H1 (cell line): Measurements from ENCODE around the gene SLC44A1. TPM values are rescaled to one million over a fixed set of nuclear protein-coding genes. Genes with fewer than 3 reads are reported as not detected.

ENCODE experiments used
- CTCF ChIA-PET: fragments of 300-600 bp; sonication (Branson Sonifier 250); formaldehyde crosslinking; loops from one replicate; lab custom pipeline; 2021; ENCODE audit not compliant: partially characterized antibody; lab: Charles Lee
- POLR2A ChIA-PET: fragments of 300-600 bp; sonication (Branson Sonifier 250); formaldehyde crosslinking; loops from one replicate; lab custom pipeline; 2021; ENCODE audit warnings: inconsistent platforms; ENCODE audit not compliant: partially characterized antibody; lab: Charles Lee
- DNase-seq, 2 experiments: peaks; one replicate each; pipeline versions ENCODE4 v3.0.0 to v3.0.0-alpha.2; 2010 to 2022; ENCODE audit warnings: low spot score in 2 of 2, low read depth in 1 of 2, mixed read lengths in 1 of 2
- FAIRE-seq: peaks from 2 replicates; lab custom pipeline; 2011; peaks lifted over from hg19 to GRCh38; lab: Jason Lieb, UNC
- H2AFZ ChIP-seq: 2 replicates; pipeline ENCODE4 v1.8.1; 2012; ENCODE audit warnings: low read length, inconsistent platforms
- H2AK5ac ChIP-seq: 2 replicates; pipeline ENCODE4 v1.6.1; 2013; ENCODE audit warnings: low read depth, low read length
- H2BK120ac ChIP-seq: replicated peaks from 2 replicates; pipeline ENCODE3; 2013; ENCODE audit warnings: low read depth, low read length, inconsistent platforms
- H2BK12ac ChIP-seq: 2 replicates; pipeline ENCODE4 v1.6.1; 2013; ENCODE audit warnings: low read depth, low read length
- H2BK15ac ChIP-seq: 2 replicates; pipeline ENCODE4 v1.6.1; 2013; ENCODE audit warnings: low read length
- H2BK20ac ChIP-seq: 2 replicates; pipeline ENCODE4 v1.6.1; 2013; ENCODE audit warnings: low read length
- H2BK5ac ChIP-seq: 2 replicates; pipeline ENCODE4 v1.6.1; 2013; ENCODE audit warnings: low read depth, low read length
- H3K14ac ChIP-seq: 2 replicates; pipeline ENCODE4 v1.6.1; 2013; ENCODE audit warnings: inconsistent platforms; ENCODE audit not compliant: insufficient read length
- H3K18ac ChIP-seq: 2 replicates; pipeline ENCODE4 v1.6.1; 2013; ENCODE audit warnings: low read length; ENCODE audit errors: extremely low read depth
- H3K23ac ChIP-seq: 2 replicates; pipeline ENCODE4 v1.6.1; 2013; ENCODE audit warnings: inconsistent platforms; ENCODE audit not compliant: insufficient read length
- H3K23me2 ChIP-seq: 2 replicates; pipeline ENCODE4 v1.6.1; 2013; ENCODE audit warnings: low read depth, low read length
- H3K27ac ChIP-seq: 2 replicates; pipeline ENCODE4 v1.6.1; 2011; ENCODE audit warnings: low read depth, low read length, inconsistent platforms
- H3K27me3 ChIP-seq, 4 experiments: replicated peaks in 1 of 4; 1 replicate in 1 of 4; 2 replicates in 3 of 4; pipeline versions ENCODE4 v1.6.1 to v1.8.1; 2011 to 2013; ENCODE audit warnings: low read length in 3 of 4, mild to moderate bottlenecking in 3 of 4, inconsistent platforms in 2 of 4, mixed read lengths in 2 of 4, moderate library complexity in 1 of 4; ENCODE audit not compliant: control insufficient read depth in 3 of 4, insufficient read depth in 3 of 4; ENCODE audit errors: extremely low read depth in 1 of 4
- H3K36me3 ChIP-seq, 4 experiments: 2 replicates each; pipeline versions ENCODE4 v1.6.1 to v1.8.1; 2011 to 2013; ENCODE audit warnings: mild to moderate bottlenecking in 4 of 4, low read length in 3 of 4, moderate library complexity in 2 of 4, control low read depth in 1 of 4, inconsistent platforms in 1 of 4; ENCODE audit not compliant: insufficient read depth in 4 of 4, control insufficient read depth in 2 of 4
- H3K4ac ChIP-seq: replicated peaks from 2 replicates; pipeline ENCODE3; 2013; ENCODE audit warnings: low read length, low read depth, mixed read lengths, inconsistent platforms; ENCODE audit not compliant: insufficient read length
- H3K4me1 ChIP-seq, 4 experiments: replicated peaks in 1 of 4; 1 replicate in 1 of 4; 2 replicates in 3 of 4; pipeline versions ENCODE4 v1.6.1 to v1.8.1; 2011 to 2013; ENCODE audit warnings: low read length in 3 of 4, inconsistent platforms in 2 of 4, mixed read lengths in 1 of 4; ENCODE audit not compliant: insufficient read depth in 4 of 4, control insufficient read depth in 3 of 4
- H3K4me2 ChIP-seq, 2 experiments: 2 replicates each; pipeline versions ENCODE4 v1.6.1 to v1.8.1; 2011 to 2013; ENCODE audit warnings: low read depth in 2 of 2, low read length in 2 of 2, control low read depth in 1 of 2, inconsistent platforms in 1 of 2, mild to moderate bottlenecking in 1 of 2; ENCODE audit not compliant: insufficient read depth in 1 of 2
- H3K4me3 ChIP-seq, 4 experiments: fragments of 200-600, 300-600 bp in 1 of 4; sonication (generic), shearing (Covaris generic), sonication (Bioruptor Twin) in 1 of 4; 2 replicates each; pipeline versions ENCODE4 v1.5.1 to v1.8.1; 2011 to 2016; ENCODE audit warnings: low read length in 4 of 4, low read depth in 3 of 4, control low read depth in 2 of 4, inconsistent platforms in 2 of 4, mild to moderate bottlenecking in 2 of 4, mixed read lengths in 1 of 4, moderate library complexity in 1 of 4; ENCODE audit not compliant: insufficient read depth in 2 of 4; ENCODE audit errors: extremely low read depth in 1 of 4
- H3K56ac ChIP-seq: replicated peaks from 2 replicates; pipeline ENCODE3; 2013; ENCODE audit warnings: low read depth, mild to moderate bottlenecking, mixed read lengths, low read length, inconsistent platforms; ENCODE audit not compliant: insufficient read length
- H3K79me1 ChIP-seq: 2 replicates; pipeline ENCODE4 v1.6.1; 2013; ENCODE audit warnings: low read depth, low read length, control low read depth
- H3K79me2 ChIP-seq, 2 experiments: 2 replicates each; pipeline versions ENCODE4 v1.6.1 to v1.8.1; 2012 to 2013; ENCODE audit warnings: low read length in 2 of 2, mild to moderate bottlenecking in 2 of 2, inconsistent platforms in 1 of 2; ENCODE audit not compliant: insufficient read depth in 2 of 2, control insufficient read depth in 1 of 2
- H3K9ac ChIP-seq, 4 experiments: replicated peaks in 1 of 4; 1 replicate in 1 of 4; 2 replicates in 3 of 4; pipeline versions ENCODE4 v1.6.1 to v1.8.1; 2011 to 2013; ENCODE audit warnings: low read depth in 3 of 4, low read length in 3 of 4, control low read depth in 2 of 4, mild to moderate bottlenecking in 2 of 4, moderate library complexity in 2 of 4, inconsistent platforms in 1 of 4; ENCODE audit errors: extremely low read depth in 1 of 4
- H3K9me3 ChIP-seq, 2 experiments: 2 replicates each; pipeline versions ENCODE4 v1.6.1 to v1.8.1; 2012 to 2013; ENCODE audit warnings: mild to moderate bottlenecking in 2 of 2, moderate library complexity in 2 of 2, control low read depth in 1 of 2, inconsistent platforms in 1 of 2, low read depth in 1 of 2, low read length in 1 of 2, mixed read lengths in 1 of 2; ENCODE audit not compliant: insufficient read depth in 2 of 2
- H4K20me1 ChIP-seq, 2 experiments: replicated peaks in 1 of 2; 2 replicates each; pipeline versions ENCODE3 to v1.8.1; 2011 to 2013; ENCODE audit warnings: inconsistent platforms in 2 of 2, low read length in 2 of 2, mild to moderate bottlenecking in 1 of 2; ENCODE audit not compliant: insufficient read depth in 2 of 2, control insufficient read depth in 1 of 2
- H4K5ac ChIP-seq: 2 replicates; pipeline ENCODE4 v1.6.1; 2013; ENCODE audit warnings: low read length, low read depth, mixed read lengths, inconsistent platforms; ENCODE audit not compliant: insufficient read length
- H4K8ac ChIP-seq: 2 replicates; pipeline ENCODE4 v1.8.0; 2013; ENCODE audit warnings: mild to moderate bottlenecking, moderate library complexity, low read length, inconsistent platforms; ENCODE audit not compliant: insufficient read depth; ENCODE audit errors: extremely low read depth
- H4K91ac ChIP-seq: replicated peaks from 2 replicates; pipeline ENCODE3; 2013; ENCODE audit warnings: low read length, mixed read lengths, inconsistent platforms; ENCODE audit not compliant: insufficient read length
- CBX5 ChIP-seq: fragments of 300-800, 300-1000 bp; sonication (generic); IDR thresholded peaks from 2 replicates; pipeline ENCODE4 v1.7.1; 2016; ENCODE audit warnings: antibody characterized with exemption, low read length, low read depth
- CEBPB ChIP-seq: IDR thresholded peaks from 2 replicates; pipeline ENCODE4 v1.6.1; 2012; ENCODE audit warnings: low read depth, low read length
- CTCF ChIP-seq, 3 experiments: IDR thresholded peaks; 1 replicate in 2 of 3; 2 replicates in 1 of 3; pipeline versions ENCODE4 v1.5.1 to v1.6.1; 2011; ENCODE audit warnings: low read length in 3 of 3, mild to moderate bottlenecking in 3 of 3, inconsistent platforms in 2 of 3, low read depth in 1 of 3, moderate library complexity in 1 of 3; ENCODE audit not compliant: insufficient read depth in 1 of 3; ENCODE audit errors: control extremely low read depth in 1 of 3
- KDM4A ChIP-seq: IDR thresholded peaks from one replicate; pipeline ENCODE4 v1.7.1; 2012; ENCODE audit warnings: low read depth, mild to moderate bottlenecking, moderate library complexity, low read length, inconsistent platforms; ENCODE audit not compliant: severe bottlenecking
- MAFK ChIP-seq: IDR thresholded peaks from 2 replicates; pipeline ENCODE4 v1.6.1; 2012; ENCODE audit warnings: low read depth, mild to moderate bottlenecking, improper control_type of control experiment, low read length
- POU5F1 ChIP-seq: IDR thresholded peaks from 2 replicates; pipeline ENCODE4 v1.6.1; 2011; ENCODE audit warnings: low read depth, mild to moderate bottlenecking, low read length, moderate library complexity
- RFX5 ChIP-seq: IDR thresholded peaks from 2 replicates; pipeline ENCODE4 v1.6.1; 2011; ENCODE audit warnings: low read depth, low read length, improper control_type of control experiment, borderline replicate concordance
- SP2 ChIP-seq: IDR thresholded peaks from 2 replicates; pipeline ENCODE4 v1.6.1; 2012; ENCODE audit warnings: mild to moderate bottlenecking, low read length, inconsistent platforms
- SP4 ChIP-seq: IDR thresholded peaks from 2 replicates; pipeline ENCODE4 v1.6.1; 2012; ENCODE audit warnings: low read length, inconsistent platforms
- WGBS, 2 experiments: shearing (Covaris generic) in 1 of 2; methylation state at CpG; one replicate each; pipeline versions ENCODE4 v1.1.6 to v1.1.7; 2013 to 2015; ENCODE audit warnings: low lambda C conversion rate in 2 of 2, mixed read lengths in 2 of 2, inconsistent platforms in 1 of 2, low coverage in 1 of 2, missing lambda C conversion rate in 1 of 2; ENCODE audit not compliant: insufficient replicate concordance in 2 of 2, insufficient coverage in 1 of 2, insufficient read length in 1 of 2; ENCODE audit errors: extremely low coverage in 1 of 2, missing lambda C conversion rate in 1 of 2; 5-methylcytosine and 5-hydroxymethylcytosine counted together
- polyA plus RNA-seq, 7 experiments: library from polyadenylated mRNA; depleted of rRNA in 3 of 7; stranded (reverse) in 5 of 7; unstranded in 2 of 7; fragments of >200 nt in 5 of 7; fragments of 200-250 nt in 2 of 7; gene quantifications; 1 replicate in 5 of 7; 2 replicates in 1 of 7; 4 replicates in 1 of 7; pipeline versions ENCODE4 v1.2.1 to v1.2.3, GENCODE V29; 2011 to 2013; ENCODE audit warnings: missing spikeins in 2 of 7, mixed read lengths in 2 of 7
- total RNA-seq: library from RNA; stranded (reverse); fragmentation: NEBNext Ultra II Directional; extraction: Animal tissue kit (Norgen Biotek cat#: 25700); gene quantifications from 2 replicates; pipeline ENCODE4 v1.2.1, GENCODE V29; 2021

The SLC44A1 gene
- total and polyA plus RNA-seq, 2 of the 8 experiments (the other 6 are each of a cell fraction or from before 2014, with no cell fraction given), result 30.5 to 71.2 TPM

- H3K23me2 ChIP-seq, result peaks cover 2% of the 10 kb centered on the region; the same call in 1 of the 2 replicates
- H2BK5ac ChIP-seq, result no peak overlapping the region
- H3K79me1 ChIP-seq, result 0 out of 2 replicates have a peak, but pooled peaks cover 2% of the 10 kb centered on the region
- no peak overlapping the region for H4K8ac ChIP-seq
- no peak overlapping the region for H3K27ac ChIP-seq
- CTCF ChIA-PET, result interaction anchor here (0.7 to 1.3 kb wide), 6 partner anchors 14 to 848 kb away, joined by 3 read pairs; partner anchors contain the start of gene SLC44A1
- H3K4ac ChIP-seq, result no peak overlapping the region
- no peak overlapping the region for H3K23ac ChIP-seq
- no peak overlapping the region for H3K18ac ChIP-seq
- FAIRE-seq (no peak), DNase-seq (no peak)
- no peak overlapping the region for H2BK12ac ChIP-seq
- peaks cover 0 to 10% (median 0%) of the 10 kb centered on the region in 4 experiments; a peak in 3 of 8 replicates for H3K36me3 ChIP-seq
- H3K9me3 ChIP-seq, result no peaks in the 10 kb centered on the region
- 83% methylated on average over 3 of the region's 3 CpGs; no CpG with 5 or more reads in 1 of the 2 experiments for WGBS, 2 experiments
- TF ChIP-seq KDM4A (no peak), SP4 (no peak), MAFK (no peak), RFX5 (no peak), CEBPB (no peak), CTCF (IDR thresholded peaks at IDR 0.05; ENCODE audit: control extremely low read depth in 1 of 3, insufficient read depth in 1 of 3, low read depth in 1 of 3, low read length in 3 of 3) (no peak), CBX5 (no peak), SP2 (no peak), POU5F1 (no peak)
- no peaks in the 10 kb centered on the region for H3K27me3 ChIP-seq
- no peak overlapping the region for H3K4me3 ChIP-seq
- no peak overlapping the region for H4K5ac ChIP-seq
- no peak overlapping the region for H2BK20ac ChIP-seq
- H3K14ac ChIP-seq, result no peak overlapping the region
- no peak overlapping the region for H4K91ac ChIP-seq
- no peak overlapping the region for H2AK5ac ChIP-seq
- POLR2A ChIA-PET, result interaction anchor here (1.0 kb wide), 1 partner anchor 111 kb away, joined by 3 read pairs; no protein-coding TSS in a partner anchor
- no peak overlapping the region for H2BK15ac ChIP-seq
- no peak overlapping the region for H3K56ac ChIP-seq
- no peak overlapping the region for H3K4me2 ChIP-seq
- no peaks in the 10 kb centered on the region for H3K79me2 ChIP-seq
- no peaks in the 10 kb centered on the region for H4K20me1 ChIP-seq
- H3K9ac ChIP-seq, result no peak overlapping the region
- H3K4me1 ChIP-seq, result no peaks in the 10 kb centered on the region
- no peak overlapping the region for H2AFZ ChIP-seq
- no peak overlapping the region for H2BK120ac ChIP-seq
Measured at GRCh38 chr9:105355781-105356180, 111.3 kb downstream of the SLC44A1 start.
